ENCODE results near the gene TENM4. TPM values are rescaled to one million over a fixed set of nuclear protein-coding genes. Genes with fewer than 3 reads are reported as not detected.

The TENM4 gene
- total and polyA plus RNA-seq, 4 donors = 0.02 to 0.33 (median 0.14) TPM

- no peak overlapping the region for H3K27ac ChIP-seq (ENCODE audit: low read depth in 1 of 2, low read length in 2 of 2)
- no peaks in the 10 kb centered on the region for H3K4me1 ChIP-seq (ENCODE audit: control insufficient read depth in 4 of 4, insufficient read depth in 4 of 4, low read length in 3 of 4)
- H3K27me3 ChIP-seq (ENCODE audit: control insufficient read depth in 4 of 4, insufficient read depth in 4 of 4, low read length in 3 of 4) = peaks cover 0 to 3% (median under 1%) of the 10 kb centered on the region in 4 donors
- H3K9me3 ChIP-seq (ENCODE audit: control insufficient read depth in 4 of 4, low read length in 3 of 4) = no peaks in the 10 kb centered on the region
- no peak for TF ChIP-seq TAF1 (conservative IDR thresholded peaks at IDR 0.05)
- TF ChIP-seq HNF4G (IDR thresholded peaks at IDR 0.05) = no peak
- TF ChIP-seq YY1 (IDR thresholded peaks at IDR 0.05) = no peak
- no peak for TF ChIP-seq FOXA1 (IDR thresholded peaks at IDR 0.05)
- no peak for TF ChIP-seq MAX (IDR thresholded peaks at IDR 0.05)
- no peak for TF ChIP-seq NR2F2 (IDR thresholded peaks at IDR 0.05)
- TF ChIP-seq GABPA (IDR thresholded peaks at IDR 0.05 in 1 of 2, conservative IDR thresholded peaks at IDR 0.05 in 1 of 2) = no peak
- TF ChIP-seq ZBTB33 (IDR thresholded peaks at IDR 0.05) = no peak
- H3K4me3 ChIP-seq (ENCODE audit: low read depth in 1 of 3, low read length in 3 of 3) = no peak overlapping the region
- DNase-seq (ENCODE audit: low spot score) = no peak
- no peak overlapping the region for H3K9ac ChIP-seq (ENCODE audit: low read depth in 1 of 2, low read length in 2 of 2)
- H3K36me3 ChIP-seq (ENCODE audit: control insufficient read depth in 4 of 4, insufficient read depth in 3 of 4, low read depth in 1 of 4, low read length in 3 of 4) = no peaks in the 10 kb centered on the region
- WGBS = 78% methylated on average over 4 of the region's 4 CpGs
Measured at GRCh38 chr11:79396674-79397073, 44.2 kb downstream of the TENM4 start.

- H3K4me1 ChIP-seq (ENCODE audit: control insufficient read depth in 4 of 4, insufficient read depth in 4 of 4, low read length in 3 of 4) = no peaks in the 10 kb centered on the region
- H3K9ac ChIP-seq (ENCODE audit: low read depth in 1 of 2, low read length in 2 of 2) = no peak overlapping the region
- no peaks in the 10 kb centered on the region for H3K36me3 ChIP-seq (ENCODE audit: control insufficient read depth in 4 of 4, insufficient read depth in 3 of 4, low read depth in 1 of 4, low read length in 3 of 4)
- no peaks in the 10 kb centered on the region for H3K9me3 ChIP-seq (ENCODE audit: control insufficient read depth in 4 of 4, low read length in 3 of 4)
- no peak for TF ChIP-seq RAD21 (IDR thresholded peaks at IDR 0.05)
- TF ChIP-seq SP1 (IDR thresholded peaks at IDR 0.05) = no peak
- no peak for TF ChIP-seq FOXA2 (IDR thresholded peaks at IDR 0.05)
- TF ChIP-seq HNF4A (conservative IDR thresholded peaks at IDR 0.05) = no peak
- TF ChIP-seq HNF4G (IDR thresholded peaks at IDR 0.05) = no peak
- TF ChIP-seq RXRA (IDR thresholded peaks at IDR 0.05) = no peak
- TF ChIP-seq EGR1 (IDR thresholded peaks at IDR 0.05; ENCODE audit: low read depth in 2 of 2) = no peak
- no peak for DNase-seq (ENCODE audit: low spot score)
- H3K4me3 ChIP-seq (ENCODE audit: low read depth in 1 of 3, low read length in 3 of 3) = no peak overlapping the region
- peaks cover 0 to 3% (median 0%) of the 10 kb centered on the region in 4 donors for H3K27me3 ChIP-seq (ENCODE audit: control insufficient read depth in 4 of 4, insufficient read depth in 4 of 4, low read length in 3 of 4)
- no peak overlapping the region for H3K27ac ChIP-seq (ENCODE audit: low read depth in 1 of 2, low read length in 2 of 2)
Measured at GRCh38 chr11:79396001-79396400, 44.8 kb downstream of the TENM4 start.

GRCh38 chr11:79393362-79394043, 47.3 kb downstream of the TENM4 start:
- no peak for DNase-seq (ENCODE audit: low spot score)
- H3K4me3 ChIP-seq (ENCODE audit: low read depth in 1 of 3, low read length in 3 of 3) = no peak overlapping the region
- no peaks in the 10 kb centered on the region for H3K27me3 ChIP-seq (ENCODE audit: control insufficient read depth in 4 of 4, insufficient read depth in 4 of 4, low read length in 3 of 4)
- no peak overlapping the region for H3K9ac ChIP-seq (ENCODE audit: low read depth in 1 of 2, low read length in 2 of 2)
- no peaks in the 10 kb centered on the region for H3K9me3 ChIP-seq (ENCODE audit: control insufficient read depth in 4 of 4, low read length in 3 of 4)
- H3K4me1 ChIP-seq (ENCODE audit: control insufficient read depth in 4 of 4, insufficient read depth in 4 of 4, low read length in 3 of 4) = no peaks in the 10 kb centered on the region
- 34% methylated on average over 9 of the region's 9 CpGs for WGBS
- no peaks in the 10 kb centered on the region for H3K36me3 ChIP-seq (ENCODE audit: control insufficient read depth in 4 of 4, insufficient read depth in 3 of 4, low read depth in 1 of 4, low read length in 3 of 4)
- H3K27ac ChIP-seq (ENCODE audit: low read depth in 1 of 2, low read length in 2 of 2) = no peak overlapping the region
- TF ChIP-seq JUND (IDR thresholded peaks at IDR 0.05) (no peak), REST (IDR thresholded peaks at IDR 0.05) (no peak), RAD21 (IDR thresholded peaks at IDR 0.05) (no peak), HNF4G (IDR thresholded peaks at IDR 0.05) (no peak), MAX (IDR thresholded peaks at IDR 0.05) (no peak), CTCF (IDR thresholded peaks at IDR 0.05; ENCODE audit: low read depth, low read length, missing input control) (no peak), FOXA2 (IDR thresholded peaks at IDR 0.05) (no peak), YY1 (IDR thresholded peaks at IDR 0.05) (no peak), ZBTB33 (IDR thresholded peaks at IDR 0.05) (no peak), EGR1 (IDR thresholded peaks at IDR 0.05; ENCODE audit: low read depth in 2 of 2) (no peak), TAF1 (conservative IDR thresholded peaks at IDR 0.05) (no peak), RXRA (IDR thresholded peaks at IDR 0.05) (no peak), NR2F2 (IDR thresholded peaks at IDR 0.05) (no peak), GABPA (IDR thresholded peaks at IDR 0.05 in 1 of 2, conservative IDR thresholded peaks at IDR 0.05 in 1 of 2) (no peak), HNF4A (conservative IDR thresholded peaks at IDR 0.05) (no peak)
